AG10803 (cell line): ENCODE data around the gene PLXNB2.

ENCODE experiments used
- DNase-seq: peaks from one replicate; pipeline ENCODE4 v3.0.0; 2010; ENCODE audit warnings: low read depth
- H3K4me3 ChIP-seq: 2 replicates; pipeline ENCODE4 v1.5.1; 2011; ENCODE audit warnings: mild to moderate bottlenecking, low read length, control low read depth
- TF ChIP-seq, protein P1 (sequence below): conservative IDR thresholded peaks from 2 replicates; pipeline ENCODE4 v1.5.1; 2011; ENCODE audit warnings: mild to moderate bottlenecking, low read length, control low read depth, inconsistent platforms

PLXNB2 gene

DNA sequence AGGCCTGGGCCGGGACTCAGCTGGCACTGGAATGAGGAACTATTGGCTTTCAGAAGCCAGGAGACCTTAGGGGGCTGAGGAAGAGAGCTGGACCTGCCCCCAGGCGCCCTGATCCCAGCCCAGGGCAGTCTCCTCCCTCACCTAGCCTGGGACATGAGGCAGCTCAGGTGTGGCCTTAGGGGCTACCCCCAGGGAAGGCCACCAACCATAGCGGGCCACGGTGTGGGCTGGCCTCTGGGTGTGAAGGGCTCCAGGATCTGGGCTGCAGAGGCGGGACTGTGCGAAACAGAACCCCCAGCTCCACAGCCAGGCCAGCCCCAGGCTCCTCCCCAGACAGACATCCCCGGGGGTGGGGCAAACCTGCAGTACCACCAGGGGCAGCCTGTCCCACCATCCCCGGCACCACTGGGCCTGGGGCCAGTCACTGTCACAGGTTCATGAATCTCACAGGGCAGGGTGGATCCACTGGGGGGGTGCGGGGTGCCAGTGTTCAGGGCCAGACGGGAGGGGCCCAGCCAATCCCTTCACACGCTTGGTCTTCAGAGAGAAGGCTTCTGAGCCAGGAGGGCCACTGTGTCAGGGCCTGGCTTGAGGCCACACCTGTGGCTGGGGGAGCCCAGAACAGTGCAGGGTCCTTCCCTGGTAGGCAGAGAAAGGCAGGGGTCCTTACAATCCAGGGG is 3.5 kb downstream of the PLXNB2 start:
- H3K4me3 ChIP-seq = peak overlapping the region; percentile 39
- TF ChIP-seq, protein P1, sequence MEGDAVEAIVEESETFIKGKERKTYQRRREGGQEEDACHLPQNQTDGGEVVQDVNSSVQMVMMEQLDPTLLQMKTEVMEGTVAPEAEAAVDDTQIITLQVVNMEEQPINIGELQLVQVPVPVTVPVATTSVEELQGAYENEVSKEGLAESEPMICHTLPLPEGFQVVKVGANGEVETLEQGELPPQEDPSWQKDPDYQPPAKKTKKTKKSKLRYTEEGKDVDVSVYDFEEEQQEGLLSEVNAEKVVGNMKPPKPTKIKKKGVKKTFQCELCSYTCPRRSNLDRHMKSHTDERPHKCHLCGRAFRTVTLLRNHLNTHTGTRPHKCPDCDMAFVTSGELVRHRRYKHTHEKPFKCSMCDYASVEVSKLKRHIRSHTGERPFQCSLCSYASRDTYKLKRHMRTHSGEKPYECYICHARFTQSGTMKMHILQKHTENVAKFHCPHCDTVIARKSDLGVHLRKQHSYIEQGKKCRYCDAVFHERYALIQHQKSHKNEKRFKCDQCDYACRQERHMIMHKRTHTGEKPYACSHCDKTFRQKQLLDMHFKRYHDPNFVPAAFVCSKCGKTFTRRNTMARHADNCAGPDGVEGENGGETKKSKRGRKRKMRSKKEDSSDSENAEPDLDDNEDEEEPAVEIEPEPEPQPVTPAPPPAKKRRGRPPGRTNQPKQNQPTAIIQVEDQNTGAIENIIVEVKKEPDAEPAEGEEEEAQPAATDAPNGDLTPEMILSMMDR = no peak
- DNase-seq = no peak

DNA sequence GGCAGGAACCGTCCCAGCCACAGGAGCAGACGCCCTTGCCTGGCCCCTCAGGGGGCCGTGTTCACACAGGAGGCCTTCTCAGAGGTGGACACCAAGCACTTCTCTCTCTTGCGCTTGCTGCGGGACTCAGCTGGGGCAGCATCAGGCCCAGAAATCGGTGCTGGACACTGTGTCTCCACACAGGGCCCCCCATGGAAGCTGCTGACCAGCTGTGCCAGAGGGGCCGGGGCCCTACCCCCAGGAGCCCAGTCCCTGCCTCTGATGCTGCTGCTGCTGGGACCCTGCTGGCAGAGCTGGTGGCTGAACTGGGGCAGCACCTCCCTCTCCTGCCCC is 4.0 kb downstream of the PLXNB2 start:
- H3K4me3 ChIP-seq = no peak overlapping the region; the same call in 1 of the 2 replicates
- no peak for DNase-seq
- TF ChIP-seq, protein P1 = no peak

DNA sequence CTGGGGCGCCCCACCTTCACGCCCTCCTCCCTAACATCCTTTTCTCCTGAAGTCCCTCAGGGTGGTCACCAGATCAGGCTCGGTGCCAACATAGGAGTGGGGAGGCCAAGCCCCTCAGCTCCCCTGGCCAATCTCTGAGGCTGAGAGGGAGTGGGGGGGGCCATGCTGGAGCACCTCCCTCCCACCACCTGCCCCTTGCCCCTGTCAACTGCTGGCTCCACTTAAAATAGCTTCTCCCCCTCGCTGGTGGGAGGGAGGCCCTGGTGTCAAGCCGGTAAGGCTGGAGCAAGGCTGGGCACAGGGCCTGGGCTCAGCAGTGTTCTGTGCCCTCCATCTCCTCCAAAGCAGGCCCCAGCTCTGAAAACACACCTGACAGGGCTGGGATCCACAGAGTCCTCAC is 4.9 kb downstream of the PLXNB2 start:
- DNase-seq = no peak
- TF ChIP-seq, protein P1 = no peak
- no peak overlapping the region for H3K4me3 ChIP-seq

DNA sequence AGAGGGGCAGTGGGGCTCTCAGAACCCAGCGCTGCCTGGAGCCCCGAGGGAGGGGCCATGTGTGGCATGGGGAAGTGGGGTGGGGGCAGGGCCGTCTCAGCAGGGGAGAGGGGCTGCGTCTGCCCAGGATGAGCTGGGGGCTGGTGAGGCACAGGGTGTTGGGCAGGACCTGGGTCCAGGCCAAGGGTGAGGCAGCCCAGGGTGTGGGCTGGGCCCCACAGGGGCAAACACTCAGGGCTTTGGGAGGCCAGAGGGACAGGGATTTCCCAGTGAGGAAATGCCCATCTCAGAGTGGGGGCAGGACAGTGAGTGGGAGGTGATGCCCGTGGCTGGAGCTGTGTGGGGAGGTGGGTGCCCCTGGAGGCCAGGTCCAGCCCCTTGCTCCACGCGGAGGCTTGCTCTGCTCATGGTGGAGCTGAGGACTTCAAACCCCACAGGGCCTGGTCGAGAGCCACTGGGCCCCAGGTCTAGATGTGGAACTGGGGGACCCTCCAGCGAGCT is 5.4 kb downstream of the PLXNB2 start:
- no peak overlapping the region; the same call in none of the 2 replicates for H3K4me3 ChIP-seq
- TF ChIP-seq, protein P1 = no peak
- DNase-seq = peak; percentile 24

DNA sequence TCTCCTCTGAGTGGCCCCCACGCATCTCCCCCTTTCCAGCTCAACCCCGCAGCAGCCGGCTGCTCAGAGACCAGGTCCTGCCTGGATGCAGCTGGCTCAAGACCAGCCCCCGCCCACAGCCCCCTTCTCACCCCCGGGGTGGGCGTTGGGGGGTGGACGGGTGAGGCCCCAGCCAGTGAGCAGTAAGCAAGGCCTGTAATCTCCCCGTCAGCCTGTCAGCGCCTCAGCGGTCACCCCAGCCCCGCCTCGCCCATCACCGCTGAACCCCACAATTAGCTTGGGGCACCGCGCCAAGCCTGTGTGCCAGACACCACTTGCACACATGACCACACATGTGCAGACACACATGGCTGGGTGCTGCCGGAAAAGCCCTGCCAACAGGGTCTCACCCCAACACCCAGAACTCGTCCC is 5.9 kb downstream of the PLXNB2 start:
- TF ChIP-seq, protein P1 = no peak
- DNase-seq = no peak
- H3K4me3 ChIP-seq = no peak overlapping the region

DNA sequence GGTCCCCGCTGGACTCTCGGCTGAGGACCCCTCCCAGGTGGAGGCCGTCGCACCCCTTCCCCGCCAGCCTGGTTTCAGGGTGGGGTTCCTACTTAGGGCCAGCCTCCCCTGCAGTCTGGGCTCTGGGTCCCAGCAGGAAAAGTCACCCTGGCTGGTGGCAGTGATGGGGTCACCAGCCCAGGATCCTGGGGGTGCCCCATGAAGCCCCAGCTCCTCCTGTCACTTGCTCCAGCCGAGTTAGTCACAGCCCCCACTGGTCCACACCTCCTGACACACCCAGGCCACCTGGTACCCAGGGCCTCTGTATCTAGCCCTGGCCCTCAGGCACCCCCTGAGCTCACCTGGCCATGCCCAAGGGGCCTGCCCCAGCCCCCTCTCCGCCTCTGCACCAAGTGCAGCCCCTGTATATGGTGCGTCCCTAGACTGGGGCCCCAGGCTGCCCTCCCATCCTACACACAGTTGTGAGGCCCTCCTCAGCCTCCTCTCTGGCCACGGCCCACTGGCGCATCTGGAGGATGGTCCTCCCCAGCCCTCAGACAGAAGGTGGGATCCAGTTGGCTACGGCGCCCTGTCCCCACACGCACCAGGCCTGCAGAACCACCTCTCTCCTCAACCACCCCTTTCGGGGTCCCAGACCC is 6.7 kb downstream of the PLXNB2 start:
- TF ChIP-seq, protein P1 = no peak
- DNase-seq = no peak
- peak overlapping the region; percentile 39 for H3K4me3 ChIP-seq
